ENCODE data around the gene NCKAP5L. TPM values are rescaled to one million over a fixed set of nuclear protein-coding genes. Genes with fewer than 3 reads are reported as not detected.

The NCKAP5L gene
- total RNA-seq, 2 experiments from 2014 or later, result 1.1 to 1.2 TPM

DNA sequence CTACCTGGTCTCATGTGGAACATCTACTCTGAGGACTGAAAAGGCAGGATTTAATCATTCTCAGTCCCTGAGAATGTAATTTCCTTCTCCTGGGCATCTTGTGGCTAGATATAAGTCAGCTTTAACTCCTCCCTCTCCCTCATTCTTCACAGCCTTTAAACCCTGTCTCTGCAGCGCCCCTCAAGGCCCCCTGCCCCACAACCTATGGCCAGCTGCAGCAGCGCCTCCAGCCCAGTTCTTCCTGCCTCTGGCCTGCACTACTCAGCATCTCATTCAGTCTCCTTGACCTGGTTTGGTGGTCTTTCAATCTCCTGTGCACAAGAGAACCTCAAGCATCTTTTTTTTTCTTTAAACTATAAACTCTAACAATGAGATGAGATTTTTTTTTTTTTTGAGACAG is 29.3 kb downstream of the NCKAP5L start:
- Mint-ChIP-seq H3K27ac (no peak overlapping the region), H3K27me3 (no peaks in the 10 kb centered on the region), H3K4me1 (no peaks in the 10 kb centered on the region), H3K36me3 (ENCODE audit: low read depth) (no peaks in the 10 kb centered on the region), H3K4me3 (no peak overlapping the region), H3K9me3 (no peaks in the 10 kb centered on the region)
- DNase-seq, result no peak
- ChIA-PET POLR2A (no interaction called here), CTCF (interaction anchor here (1.2 to 2.9 kb wide), 4 partner anchors 21 to 147 kb away, joined by 3 to 7 read pairs (median 4); no protein-coding TSS in a partner anchor)

DNA sequence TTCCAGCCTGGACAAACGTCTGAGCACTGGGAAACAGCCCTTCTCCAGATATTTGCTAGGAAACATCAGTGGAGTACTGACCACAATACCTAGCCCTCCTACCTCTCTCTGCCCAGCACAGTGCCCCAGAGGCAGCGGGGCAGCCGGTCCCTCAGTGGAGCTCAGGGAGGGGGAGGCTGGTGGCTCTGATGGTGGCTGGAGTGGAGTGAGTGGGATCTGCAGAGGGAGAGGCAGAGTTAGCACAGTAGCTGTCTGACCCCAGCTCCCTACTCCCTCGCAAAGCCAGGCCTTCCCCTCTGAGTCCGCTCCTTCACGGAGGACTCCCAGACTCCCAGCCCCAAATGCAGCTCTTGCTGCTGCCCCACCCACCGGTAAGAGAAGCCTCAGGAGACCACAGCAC is 30.0 kb downstream of the NCKAP5L start:
- CTCF ChIA-PET, result interaction anchor here (0.6 to 1.3 kb wide), 3 partner anchors 20 to 168 kb away, joined by 3 read pairs; no protein-coding TSS in a partner anchor
- no peaks in the 10 kb centered on the region for H3K4me1 Mint-ChIP-seq
- no peak overlapping the region for H3K4me3 Mint-ChIP-seq
- POLR2A ChIA-PET, result no interaction called here
- no peaks in the 10 kb centered on the region for H3K36me3 Mint-ChIP-seq (ENCODE audit: low read depth)
- no peaks in the 10 kb centered on the region for H3K9me3 Mint-ChIP-seq
- H3K27me3 Mint-ChIP-seq, result no peaks in the 10 kb centered on the region
- H3K27ac Mint-ChIP-seq, result no peak overlapping the region
- no peak for DNase-seq

DNA sequence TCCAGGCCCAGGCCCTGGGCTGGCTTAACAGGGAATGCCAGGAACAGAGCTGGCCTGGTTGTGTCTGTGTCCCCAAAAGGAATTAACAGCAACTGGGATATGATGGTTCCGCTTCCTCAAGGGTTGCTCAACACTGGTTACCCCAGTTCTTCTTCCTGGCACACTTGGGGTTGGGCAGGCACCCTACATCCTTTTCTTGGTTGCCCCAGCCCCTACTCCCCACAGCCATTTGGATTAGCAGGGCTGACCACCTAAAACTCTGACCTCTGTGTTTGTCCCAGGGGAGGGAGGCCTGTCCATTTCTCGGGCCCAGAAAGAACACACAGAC is 30.8 kb downstream of the NCKAP5L start:
- H3K4me3 Mint-ChIP-seq, result no peak overlapping the region
- no peaks in the 10 kb centered on the region for H3K36me3 Mint-ChIP-seq (ENCODE audit: low read depth)
- H3K4me1 Mint-ChIP-seq, result no peaks in the 10 kb centered on the region
- no peaks in the 10 kb centered on the region for H3K9me3 Mint-ChIP-seq
- DNase-seq, result no peak
- POLR2A ChIA-PET, result no interaction called here
- no peaks in the 10 kb centered on the region for H3K27me3 Mint-ChIP-seq
- CTCF ChIA-PET, result interaction anchor here (0.9 kb wide), 1 partner anchor 19 kb away, joined by 3 read pairs; no protein-coding TSS in a partner anchor
- H3K27ac Mint-ChIP-seq, result no peak overlapping the region

DNA sequence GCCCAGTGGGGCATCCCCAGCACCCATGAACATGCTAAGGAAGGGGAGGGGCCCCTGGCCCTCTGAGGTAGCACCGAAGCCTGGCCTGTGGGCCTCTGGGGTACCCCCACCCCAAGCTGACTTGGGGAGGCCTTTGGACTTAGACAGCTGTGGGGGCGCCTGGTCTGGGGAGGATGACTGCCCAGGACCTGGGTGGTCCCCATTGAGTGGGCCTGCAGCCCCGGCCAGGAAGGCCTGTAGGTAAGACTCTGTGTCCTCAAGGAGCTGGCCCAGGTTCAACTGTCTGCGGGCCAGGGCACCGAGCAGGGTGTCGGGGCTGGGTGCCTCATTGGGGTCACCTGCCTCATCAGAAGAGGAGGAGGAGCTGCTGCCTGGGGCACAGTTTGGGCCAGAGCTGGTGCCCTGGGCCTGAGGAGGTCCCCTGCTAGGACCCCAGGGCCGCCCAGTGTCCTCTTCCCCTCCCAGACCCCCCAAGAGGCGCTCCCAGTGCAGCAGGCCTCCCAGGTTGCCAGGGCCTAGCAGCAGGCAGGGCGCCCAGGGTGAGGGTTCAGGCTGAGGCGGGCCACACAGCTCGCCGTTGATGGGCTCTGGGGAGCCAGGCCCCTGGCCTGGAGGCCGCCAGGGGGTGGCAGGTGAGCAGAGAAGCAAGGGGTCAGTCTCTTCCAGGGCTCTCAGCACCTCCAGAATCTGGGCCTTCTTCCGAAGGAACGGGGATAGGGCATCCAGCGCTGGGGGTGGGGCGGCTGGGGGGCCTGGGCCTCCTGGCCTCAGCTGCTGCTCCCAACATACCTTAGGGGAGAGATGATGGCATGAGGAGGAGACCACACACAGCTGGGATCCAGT is 31.4 kb downstream of the NCKAP5L start:
- no peak for DNase-seq
- Mint-ChIP-seq H3K4me3 (no peak overlapping the region), H3K27ac (no peak overlapping the region), H3K36me3 (ENCODE audit: low read depth) (no peaks in the 10 kb centered on the region), H3K4me1 (no peaks in the 10 kb centered on the region), H3K9me3 (no peaks in the 10 kb centered on the region), H3K27me3 (no peaks in the 10 kb centered on the region)
- ChIA-PET POLR2A (no interaction called here), CTCF (interaction anchor here (0.9 to 1.1 kb wide), 2 partner anchors 20 to 55 kb away, joined by 3 read pairs; partner anchors contain the start of gene TMBIM6)

DNA sequence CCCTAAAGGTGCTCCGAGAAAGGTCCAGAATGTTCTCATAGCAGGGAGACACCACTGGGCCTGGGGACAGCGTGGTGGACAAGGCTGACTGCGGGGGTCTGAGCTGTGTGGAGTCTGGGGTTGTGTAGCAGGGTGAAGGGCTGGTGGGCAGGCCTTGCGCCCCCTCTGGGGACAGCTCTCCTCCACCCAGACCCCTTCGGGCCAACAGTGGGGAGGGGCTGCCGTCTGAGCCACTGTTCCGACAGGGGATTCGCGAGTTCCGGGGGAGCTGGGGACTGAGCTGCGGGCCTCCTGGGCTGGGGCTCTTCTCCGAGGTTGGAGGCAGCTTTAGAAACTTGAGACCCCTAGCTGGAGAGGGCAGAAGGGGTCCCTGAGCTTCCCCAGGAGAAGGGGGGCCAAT is 32.1 kb downstream of the NCKAP5L start:
- no peak for DNase-seq
- ChIA-PET POLR2A (no interaction called here), CTCF (interaction anchor here (1.1 kb wide), 1 partner anchor 55 kb away, joined by 3 read pairs; the partner anchor contains the start of gene TMBIM6)
- no peaks in the 10 kb centered on the region for H3K9me3 Mint-ChIP-seq
- H3K4me3 Mint-ChIP-seq, result no peak overlapping the region
- no peaks in the 10 kb centered on the region for H3K27me3 Mint-ChIP-seq
- no peak overlapping the region for H3K27ac Mint-ChIP-seq
- no peaks in the 10 kb centered on the region for H3K4me1 Mint-ChIP-seq
- no peaks in the 10 kb centered on the region for H3K36me3 Mint-ChIP-seq (ENCODE audit: low read depth)

DNA sequence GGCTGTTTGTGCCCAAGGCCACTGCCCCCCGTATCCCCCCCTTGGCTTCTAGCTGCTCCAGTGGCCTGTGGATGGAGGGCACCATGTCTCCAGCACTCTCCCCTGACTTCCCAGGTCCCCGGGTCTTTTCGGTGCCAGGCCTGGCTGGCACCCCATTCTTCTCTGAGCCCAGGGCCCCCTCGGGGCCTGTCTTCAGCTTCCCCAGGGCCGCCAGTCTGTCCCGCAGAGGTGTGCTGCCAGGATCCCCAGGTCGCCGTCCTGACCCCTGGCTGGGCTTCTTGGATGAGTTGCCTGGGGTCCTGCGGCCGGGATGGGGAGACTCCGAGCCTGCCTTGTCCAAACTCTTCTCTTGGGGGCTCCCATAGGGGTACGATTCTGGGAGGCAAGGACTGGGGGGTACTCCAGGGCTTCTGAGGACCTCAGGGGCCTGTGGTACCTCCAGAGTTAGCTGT is 32.5 kb downstream of the NCKAP5L start:
- H3K4me1 Mint-ChIP-seq, result no peaks in the 10 kb centered on the region
- H3K9me3 Mint-ChIP-seq, result no peaks in the 10 kb centered on the region
- no peak overlapping the region for H3K4me3 Mint-ChIP-seq
- no peak for DNase-seq
- no peaks in the 10 kb centered on the region for H3K27me3 Mint-ChIP-seq
- ChIA-PET CTCF (interaction anchor here (1.1 kb wide), 1 partner anchor 54 kb away, joined by 3 read pairs; the partner anchor contains the start of gene TMBIM6), POLR2A (no interaction called here)
- no peak overlapping the region for H3K27ac Mint-ChIP-seq
- H3K36me3 Mint-ChIP-seq (ENCODE audit: low read depth), result no peaks in the 10 kb centered on the region

DNA sequence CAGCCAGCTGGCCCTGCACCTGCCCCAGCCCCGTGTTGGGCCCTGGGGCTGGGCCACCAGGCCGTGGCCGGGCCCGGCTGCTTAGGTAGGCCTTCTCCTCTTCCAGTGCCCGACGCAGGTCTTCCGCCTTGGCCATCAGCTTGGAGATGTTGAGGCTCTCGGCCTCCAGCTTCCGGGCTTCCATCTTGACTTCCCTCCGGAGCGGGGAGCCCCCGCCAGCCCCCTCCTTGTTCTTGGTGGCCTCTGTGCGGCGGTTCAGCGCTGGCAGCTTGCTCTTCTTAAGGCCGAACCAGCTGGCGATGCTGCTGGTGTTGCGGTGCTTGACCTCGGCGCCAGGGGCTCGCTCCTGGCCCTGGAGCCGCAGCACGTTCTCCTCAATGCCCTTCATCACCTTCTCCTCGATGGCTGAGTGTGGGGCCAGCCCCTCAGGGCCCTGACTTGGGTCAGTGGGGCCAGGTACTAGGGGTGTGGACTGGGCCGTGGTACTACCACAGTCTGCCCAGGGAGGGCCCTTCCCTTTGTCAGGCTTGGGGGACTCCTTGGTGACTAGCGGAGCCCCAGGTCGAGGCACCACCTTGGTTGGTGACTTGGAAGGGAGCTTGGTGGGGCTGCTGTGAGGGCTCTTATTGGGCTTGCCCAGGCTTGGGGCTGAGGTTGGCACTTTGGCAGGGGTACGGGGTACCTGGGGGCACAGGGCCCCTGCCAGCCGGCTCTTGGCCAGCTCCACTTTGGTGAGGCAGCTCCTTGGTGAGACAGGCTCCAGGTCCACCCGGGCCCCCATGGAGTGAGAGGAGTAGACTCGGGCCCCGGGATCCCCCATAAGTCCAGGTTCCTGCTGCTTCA is 33.2 kb downstream of the NCKAP5L start:
- DNase-seq, result no peak
- ChIA-PET POLR2A (no interaction called here), CTCF (no interaction called here)
- H3K27ac Mint-ChIP-seq, result no peak overlapping the region
- no peaks in the 10 kb centered on the region for H3K9me3 Mint-ChIP-seq
- H3K27me3 Mint-ChIP-seq, result no peaks in the 10 kb centered on the region
- no peaks in the 10 kb centered on the region for H3K4me1 Mint-ChIP-seq
- H3K36me3 Mint-ChIP-seq (ENCODE audit: low read depth), result no peaks in the 10 kb centered on the region
- H3K4me3 Mint-ChIP-seq, result no peak overlapping the region

DNA sequence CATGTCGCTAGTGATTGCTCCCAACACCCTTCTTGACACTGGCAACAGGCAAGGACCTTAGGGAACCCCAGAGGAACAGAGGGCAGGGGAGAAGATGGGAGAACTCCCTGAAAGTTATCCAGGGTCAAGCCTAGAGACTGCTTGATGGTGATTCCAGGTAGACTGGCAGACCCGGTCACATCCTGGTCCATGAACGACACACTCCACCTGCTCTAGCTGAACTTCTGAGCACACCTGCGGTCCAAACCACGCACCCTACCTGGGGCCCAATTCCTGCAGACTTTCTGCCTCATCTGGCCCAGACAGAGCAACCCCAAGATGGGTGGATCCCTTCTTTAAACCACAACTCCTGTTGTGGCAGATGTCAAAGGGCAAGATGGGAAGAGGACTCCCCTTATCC is 34.2 kb downstream of the NCKAP5L start:
- H3K27me3 Mint-ChIP-seq, result no peaks in the 10 kb centered on the region
- H3K4me1 Mint-ChIP-seq, result no peaks in the 10 kb centered on the region
- no peaks in the 10 kb centered on the region for H3K9me3 Mint-ChIP-seq

DNA sequence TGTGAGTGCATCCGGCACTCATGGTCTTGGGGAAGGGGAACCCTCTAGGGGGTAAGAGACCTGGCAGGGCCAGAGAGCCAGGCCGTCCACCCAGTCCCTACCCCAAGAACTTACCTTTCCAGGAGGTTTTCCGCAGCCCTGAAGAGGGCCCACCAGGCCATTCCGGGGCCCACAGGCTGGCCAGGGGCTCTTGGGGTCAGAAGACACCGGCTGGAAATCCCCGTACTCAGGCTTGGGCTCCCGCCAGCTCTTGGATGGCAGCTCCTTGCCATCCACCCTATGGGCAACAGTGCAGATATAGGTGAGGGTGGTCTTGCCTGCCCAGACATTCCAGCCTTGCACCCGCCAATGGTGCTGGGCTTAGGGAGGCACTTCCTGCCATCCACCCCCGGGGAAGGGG is 34.6 kb downstream of the NCKAP5L start:
- no peaks in the 10 kb centered on the region for H3K4me1 Mint-ChIP-seq
- POLR2A ChIA-PET, result no interaction called here
- no peak overlapping the region for H3K27ac Mint-ChIP-seq
- H3K27me3 Mint-ChIP-seq, result no peaks in the 10 kb centered on the region
- no peak overlapping the region for H3K4me3 Mint-ChIP-seq
- CTCF ChIA-PET, result no interaction called here
- H3K36me3 Mint-ChIP-seq (ENCODE audit: low read depth), result no peaks in the 10 kb centered on the region
- DNase-seq, result no peak
- H3K9me3 Mint-ChIP-seq, result no peaks in the 10 kb centered on the region

More for the DNA sequence above, 34.2 kb downstream of the NCKAP5L start:
- no peak overlapping the region for H3K27ac Mint-ChIP-seq
- H3K36me3 Mint-ChIP-seq (ENCODE audit: low read depth), result no peaks in the 10 kb centered on the region
- H3K4me3 Mint-ChIP-seq, result no peak overlapping the region
- ChIA-PET CTCF (no interaction called here), POLR2A (no interaction called here)
- DNase-seq, result no peak

DNA sequence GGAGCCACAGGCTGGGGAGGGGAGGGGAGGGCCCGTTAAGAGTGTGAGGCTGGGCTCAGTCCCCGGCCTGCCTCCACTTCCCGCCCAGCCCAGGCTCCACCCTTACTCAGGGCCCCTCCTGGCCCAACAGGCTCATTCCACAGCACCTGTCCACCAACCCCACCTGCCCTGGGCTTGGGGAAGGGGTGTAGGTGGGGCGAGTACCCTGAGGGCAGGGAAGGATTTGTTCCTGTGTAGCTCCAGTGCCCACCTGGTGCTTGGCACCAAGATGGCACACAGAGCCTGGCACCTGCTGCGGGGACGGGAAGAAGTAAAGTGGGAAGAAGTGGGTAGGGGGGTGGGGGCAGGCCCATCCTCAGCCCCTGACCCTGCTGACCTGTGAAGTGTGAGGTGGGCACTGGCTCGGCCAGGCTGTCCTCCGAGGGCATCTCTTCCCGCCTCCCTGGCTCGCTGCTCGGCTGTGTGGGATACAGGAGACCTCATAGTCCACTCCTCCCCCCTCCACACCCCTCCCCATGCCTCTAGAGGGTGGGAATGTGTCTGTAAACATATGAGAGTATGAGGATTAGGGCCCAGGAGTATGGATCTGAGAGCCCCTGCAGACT is 35.1 kb downstream of the NCKAP5L start:
- Mint-ChIP-seq H3K4me3 (no peak overlapping the region), H3K27me3 (no peaks in the 10 kb centered on the region), H3K27ac (no peak overlapping the region), H3K4me1 (no peaks in the 10 kb centered on the region), H3K9me3 (no peaks in the 10 kb centered on the region), H3K36me3 (ENCODE audit: low read depth) (no peaks in the 10 kb centered on the region)
- CTCF ChIA-PET, result interaction anchor here (0.6 kb wide), 1 partner anchor 16 kb away, joined by 3 read pairs; no protein-coding TSS in a partner anchor
- POLR2A ChIA-PET, result interaction anchor here (0.5 kb wide), 1 partner anchor 50 kb away, joined by 3 read pairs; no protein-coding TSS in a partner anchor
- DNase-seq, result no peak

DNA sequence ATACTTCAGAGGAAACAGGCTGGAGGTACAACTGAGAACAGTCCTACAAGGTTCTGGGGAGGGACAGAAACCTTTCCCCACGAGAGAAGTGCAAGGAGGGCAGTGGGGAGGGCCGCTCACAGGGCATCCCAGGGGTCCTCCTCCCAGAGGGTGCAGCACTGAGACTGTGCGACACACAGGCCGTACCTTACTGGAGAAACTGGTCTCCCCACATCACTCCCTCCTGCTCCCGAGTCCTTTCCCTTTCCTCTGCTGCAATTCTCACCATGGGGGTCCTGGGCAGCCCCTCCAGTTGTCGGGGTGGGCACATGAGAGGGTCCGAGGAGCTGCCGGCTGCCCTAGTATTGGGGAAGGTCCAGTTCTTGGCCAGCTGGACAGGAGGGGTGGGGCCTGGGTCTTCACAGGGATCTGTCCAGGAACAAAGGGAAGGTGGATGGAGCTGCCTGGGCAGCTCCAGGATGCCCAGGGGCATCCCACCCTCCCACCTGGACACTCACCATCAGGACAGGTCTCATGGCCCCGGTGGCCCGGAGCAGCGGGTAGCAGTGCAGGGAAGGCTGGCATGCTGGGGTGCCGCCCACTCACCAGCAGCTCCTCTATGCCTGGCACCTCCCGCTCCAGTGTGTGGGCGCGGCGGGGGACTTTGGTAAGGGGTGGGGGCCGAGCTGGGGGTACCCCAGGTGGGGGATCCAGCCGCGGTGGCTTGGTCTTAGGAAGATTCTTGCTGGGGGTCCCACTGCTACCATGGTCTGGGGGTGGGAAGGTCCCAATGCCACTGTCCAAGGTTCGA is 35.8 kb downstream of the NCKAP5L start:
- no peak for DNase-seq
- Mint-ChIP-seq H3K27ac (no peak overlapping the region), H3K9me3 (no peaks in the 10 kb centered on the region), H3K4me1 (no peaks in the 10 kb centered on the region), H3K36me3 (ENCODE audit: low read depth) (no peaks in the 10 kb centered on the region), H3K4me3 (no peak overlapping the region), H3K27me3 (peaks cover 3% of the 10 kb centered on the region)
- POLR2A ChIA-PET, result interaction anchor here (0.5 kb wide), 1 partner anchor 50 kb away, joined by 3 read pairs; no protein-coding TSS in a partner anchor
- CTCF ChIA-PET, result interaction anchor here (0.6 kb wide), 1 partner anchor 15 kb away, joined by 3 read pairs; no protein-coding TSS in a partner anchor

DNA sequence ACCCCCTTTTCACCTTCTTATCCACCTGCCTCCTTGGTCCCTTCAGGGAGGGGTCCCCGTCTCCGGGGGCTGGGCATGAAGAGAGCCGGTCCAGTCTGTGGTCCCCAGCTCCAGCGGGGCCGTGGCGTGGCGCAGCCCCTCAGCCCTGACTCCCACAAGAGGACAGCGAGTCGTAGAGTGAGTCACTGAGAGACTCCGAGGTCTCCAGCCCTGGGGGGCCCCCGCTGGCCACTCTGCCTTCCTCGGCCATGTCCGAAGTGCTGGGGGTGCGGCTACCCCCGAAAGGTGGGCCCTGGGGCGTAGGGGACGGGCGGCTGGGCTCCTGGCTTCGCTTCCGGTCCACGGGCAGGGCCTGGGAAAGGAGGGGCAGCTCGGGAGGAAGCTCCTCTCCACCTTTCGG is 36.5 kb downstream of the NCKAP5L start:
- H3K27ac Mint-ChIP-seq, result no peak overlapping the region
- peaks cover 3% of the 10 kb centered on the region for H3K27me3 Mint-ChIP-seq
- CTCF ChIA-PET, result no interaction called here
- H3K36me3 Mint-ChIP-seq (ENCODE audit: low read depth), result no peaks in the 10 kb centered on the region
- H3K9me3 Mint-ChIP-seq, result no peaks in the 10 kb centered on the region
- H3K4me3 Mint-ChIP-seq, result no peak overlapping the region
- no peaks in the 10 kb centered on the region for H3K4me1 Mint-ChIP-seq
- DNase-seq, result no peak
- POLR2A ChIA-PET, result no interaction called here

Data from activated CD4-positive, alpha-beta memory T cell treated with anti-CD3 and anti-CD28 coated beads, Interleukin-2, amount 10 ng/mL, durations not matched to agents 7 days and 5 days (primary cell).